NB4 (cell line): ENCODE results near the gene CDH12.

Experiments used
- CTCF ChIP-seq: IDR thresholded peaks from one replicate; pipeline ENCODE4 v1.5.1; 2012; ENCODE audit warnings: low read depth, low read length
- MAX ChIP-seq: IDR thresholded peaks from 2 replicates; pipeline ENCODE4 v1.6.1; 2011; ENCODE audit warnings: low read depth, low read length
- POLR2A ChIP-seq: IDR thresholded peaks from 2 replicates; pipeline ENCODE4 v1.6.1; 2011; ENCODE audit warnings: mild to moderate bottlenecking; ENCODE audit not compliant: insufficient read length; ENCODE audit errors: extremely low read depth

GRCh38 chr5:22835686-22836085 lies 17.5 kb downstream of the CDH12 start:
- TF ChIP-seq MAX (no peak), POLR2A (no peak), CTCF (no peak)
